ENCODE measurements around the gene MYO9B.

The MYO9B gene

GRCh38 chr19:17031741-17032140 is 43.8 kb upstream of the MYO9B start:
- Mint-ChIP-seq H3K36me3 (ENCODE audit: low read depth) (no peaks in the 10 kb centered on the region), H3K27ac (no peak overlapping the region), H3K9me3 (no peaks in the 10 kb centered on the region), H3K27me3 (ENCODE audit: low read depth, poor library complexity) (peaks cover 45% of the 10 kb centered on the region), H3K4me3 (no peak overlapping the region), H3K4me1 (peaks cover 6% of the 10 kb centered on the region)
- DNase-seq = no peak
- TF ChIP-seq, protein P1, sequence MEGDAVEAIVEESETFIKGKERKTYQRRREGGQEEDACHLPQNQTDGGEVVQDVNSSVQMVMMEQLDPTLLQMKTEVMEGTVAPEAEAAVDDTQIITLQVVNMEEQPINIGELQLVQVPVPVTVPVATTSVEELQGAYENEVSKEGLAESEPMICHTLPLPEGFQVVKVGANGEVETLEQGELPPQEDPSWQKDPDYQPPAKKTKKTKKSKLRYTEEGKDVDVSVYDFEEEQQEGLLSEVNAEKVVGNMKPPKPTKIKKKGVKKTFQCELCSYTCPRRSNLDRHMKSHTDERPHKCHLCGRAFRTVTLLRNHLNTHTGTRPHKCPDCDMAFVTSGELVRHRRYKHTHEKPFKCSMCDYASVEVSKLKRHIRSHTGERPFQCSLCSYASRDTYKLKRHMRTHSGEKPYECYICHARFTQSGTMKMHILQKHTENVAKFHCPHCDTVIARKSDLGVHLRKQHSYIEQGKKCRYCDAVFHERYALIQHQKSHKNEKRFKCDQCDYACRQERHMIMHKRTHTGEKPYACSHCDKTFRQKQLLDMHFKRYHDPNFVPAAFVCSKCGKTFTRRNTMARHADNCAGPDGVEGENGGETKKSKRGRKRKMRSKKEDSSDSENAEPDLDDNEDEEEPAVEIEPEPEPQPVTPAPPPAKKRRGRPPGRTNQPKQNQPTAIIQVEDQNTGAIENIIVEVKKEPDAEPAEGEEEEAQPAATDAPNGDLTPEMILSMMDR (IDR thresholded peaks at IDR 0.05) = no peak

GRCh38 chr19:17035842-17036424 is 39.6 kb upstream of the MYO9B start:
- Mint-ChIP-seq H3K4me1 (no peaks in the 10 kb centered on the region), H3K27ac (no peak overlapping the region)

DNA sequence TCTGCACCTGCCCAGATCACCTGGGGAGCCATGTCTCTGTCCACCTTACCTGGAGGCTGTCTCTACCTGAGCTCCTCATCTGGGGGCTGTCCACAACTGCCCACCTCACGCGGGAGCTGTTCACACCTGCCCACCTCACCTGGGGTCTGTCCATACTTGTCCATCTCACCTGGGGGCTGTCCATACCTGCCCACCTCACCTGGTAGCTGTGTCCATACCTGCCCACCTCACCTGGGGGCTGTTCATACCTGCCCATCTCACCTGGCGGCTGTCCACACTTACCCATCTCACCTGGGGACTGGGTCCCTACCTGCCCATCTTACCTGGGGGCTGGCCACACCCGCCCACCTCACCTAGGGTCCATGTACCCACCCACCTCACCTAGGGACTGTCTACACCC is 38.9 kb upstream of the MYO9B start:
- Mint-ChIP-seq H3K27me3 (ENCODE audit: low read depth, poor library complexity) (peaks cover 30% of the 10 kb centered on the region), H3K9me3 (no peaks in the 10 kb centered on the region), H3K36me3 (ENCODE audit: low read depth) (no peaks in the 10 kb centered on the region), H3K4me1 (peaks cover 3% of the 10 kb centered on the region), H3K4me3 (no peak overlapping the region), H3K27ac (no peak overlapping the region)
- TF ChIP-seq, protein P1 (IDR thresholded peaks at IDR 0.05) = no peak
- DNase-seq = no peak

More at GRCh38 chr19:17035842-17036424, 39.6 kb upstream of the MYO9B start:
- Mint-ChIP-seq H3K36me3 (ENCODE audit: low read depth) (no peaks in the 10 kb centered on the region), H3K4me3 (no peak overlapping the region), H3K27me3 (ENCODE audit: low read depth, poor library complexity) (peaks cover 29% of the 10 kb centered on the region), H3K9me3 (no peaks in the 10 kb centered on the region)
- TF ChIP-seq, protein P1 (IDR thresholded peaks at IDR 0.05) = no peak
- DNase-seq = no peak

DNA sequence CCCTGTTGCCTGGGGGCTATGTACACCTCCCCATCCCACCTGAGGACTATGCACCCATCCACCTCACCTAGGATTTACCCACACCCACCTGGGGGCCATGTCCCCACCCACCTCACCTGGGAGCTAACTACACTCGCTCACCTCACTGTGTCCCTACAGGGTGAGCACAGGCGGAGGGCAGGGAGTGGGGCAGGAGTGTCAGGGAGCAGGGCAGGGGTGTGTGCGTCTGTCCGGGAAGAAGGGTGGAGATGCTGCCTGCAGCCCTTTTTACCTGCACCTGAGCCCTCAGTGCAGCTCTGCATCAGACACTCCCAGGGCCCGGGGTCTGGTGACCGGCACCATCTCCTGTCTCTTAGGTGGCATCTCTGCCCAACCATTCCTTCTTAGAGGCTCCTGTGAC is 38.4 kb upstream of the MYO9B start:
- H3K4me3 Mint-ChIP-seq = no peak overlapping the region
- H3K9me3 Mint-ChIP-seq = no peaks in the 10 kb centered on the region
- no peak overlapping the region for H3K27ac Mint-ChIP-seq
- peaks cover 8% of the 10 kb centered on the region for H3K4me1 Mint-ChIP-seq
- TF ChIP-seq, protein P1 (IDR thresholded peaks at IDR 0.05) = no peak
- no peak for DNase-seq
- H3K36me3 Mint-ChIP-seq (ENCODE audit: low read depth) = no peaks in the 10 kb centered on the region
- peaks cover 30% of the 10 kb centered on the region for H3K27me3 Mint-ChIP-seq (ENCODE audit: low read depth, poor library complexity)

DNA sequence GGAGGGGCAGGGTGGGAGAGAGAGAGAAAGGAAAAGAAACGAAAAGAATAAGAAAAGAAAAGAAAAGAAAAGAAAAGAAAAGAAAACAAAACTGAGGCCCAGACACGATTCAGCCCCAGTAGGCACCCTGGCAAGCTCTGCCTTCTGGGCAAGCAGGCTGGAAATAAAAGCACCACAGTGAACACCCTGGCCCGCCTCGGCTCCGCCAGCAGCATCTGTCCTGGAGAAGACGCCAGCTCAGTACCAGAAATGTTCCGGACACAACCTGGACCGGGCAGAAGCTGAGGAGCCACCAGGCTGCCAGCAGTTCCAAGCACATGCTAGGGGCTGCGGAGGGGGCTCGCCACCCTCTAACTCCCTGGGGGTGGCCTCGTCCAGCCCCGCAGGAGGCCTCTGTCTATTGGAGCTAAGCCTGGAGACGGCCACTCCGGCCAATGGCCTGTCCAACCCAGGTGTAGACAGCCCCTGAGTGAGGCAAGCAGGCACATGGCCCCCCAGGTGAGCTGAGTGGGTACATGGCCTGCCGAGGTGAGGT is 37.5 kb upstream of the MYO9B start:
- no peak overlapping the region for H3K4me3 Mint-ChIP-seq
- no peaks in the 10 kb centered on the region for H3K9me3 Mint-ChIP-seq
- peaks cover 16% of the 10 kb centered on the region for H3K4me1 Mint-ChIP-seq
- H3K27me3 Mint-ChIP-seq (ENCODE audit: low read depth, poor library complexity) = peaks cover 25% of the 10 kb centered on the region
- H3K27ac Mint-ChIP-seq = no peak overlapping the region
- DNase-seq = no peak
- H3K36me3 Mint-ChIP-seq (ENCODE audit: low read depth) = no peaks in the 10 kb centered on the region
- TF ChIP-seq, protein P1 (IDR thresholded peaks at IDR 0.05) = no peak

DNA sequence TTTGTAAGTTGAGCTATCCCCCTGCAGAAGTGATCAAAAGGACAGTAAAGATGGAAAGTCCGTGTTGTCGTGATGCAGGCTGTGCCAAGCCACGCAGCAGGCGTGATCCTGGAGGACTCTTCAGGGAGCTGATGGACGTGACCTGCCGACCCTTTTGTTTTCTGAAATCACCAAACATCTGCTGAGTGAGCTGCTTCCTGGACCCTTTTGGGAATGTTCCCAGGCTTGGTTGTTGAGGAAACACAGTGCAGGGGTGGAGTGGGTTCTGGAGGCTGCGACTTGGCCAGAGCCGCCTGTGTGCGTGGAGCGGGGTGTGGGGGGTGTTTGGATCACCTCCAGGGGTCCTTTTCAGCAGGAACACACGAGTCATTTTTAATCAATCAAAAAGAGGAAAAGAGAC is 33.6 kb upstream of the MYO9B start:
- no peaks in the 10 kb centered on the region for H3K36me3 Mint-ChIP-seq (ENCODE audit: low read depth)
- no peaks in the 10 kb centered on the region for H3K9me3 Mint-ChIP-seq
- H3K4me1 Mint-ChIP-seq = peaks cover 41% of the 10 kb centered on the region
- peak overlapping the region; percentile 81 for H3K27ac Mint-ChIP-seq
- peaks cover 8% of the 10 kb centered on the region for H3K27me3 Mint-ChIP-seq (ENCODE audit: low read depth, poor library complexity)
- peak overlapping the region; percentile 24 for H3K4me3 Mint-ChIP-seq
- DNase-seq = no peak
- TF ChIP-seq, protein P1 (IDR thresholded peaks at IDR 0.05) = no peak
